CD4-positive, alpha-beta T cell treated with Interleukin-4 for 1 hour (primary cell): ENCODE measurements around the gene GMDS.

ENCODE experiments used
- DNase-seq, 2 donors: peaks; one replicate each; pipeline ENCODE4 v3.0.0-alpha.2; 2020 to 2022

Gene GMDS

GRCh38 chr6:1663511-1663910 lies 581.9 kb downstream of the GMDS start:
- no peak for DNase-seq

- no peak for DNase-seq
These were observed 582.9 kb downstream of the GMDS start for GRCh38 chr6:1662534-1662933.

- DNase-seq, result no peak
These were observed 585.6 kb downstream of the GMDS start for GRCh38 chr6:1659816-1660215.

- no peak for DNase-seq
These were observed 587.0 kb downstream of the GMDS start for GRCh38 chr6:1658212-1659005.

GRCh38 chr6:1657771-1658165 lies 587.6 kb downstream of the GMDS start:
- DNase-seq, result no peak

- no peak for DNase-seq
These were observed 588.2 kb downstream of the GMDS start for GRCh38 chr6:1657116-1657770.

- no peak for DNase-seq
These were observed 591.4 kb downstream of the GMDS start for GRCh38 chr6:1654054-1654453.

GRCh38 chr6:1652842-1653241 lies 592.6 kb downstream of the GMDS start:
- no peak for DNase-seq

GRCh38 chr6:1651362-1651761 lies 594.0 kb downstream of the GMDS start:
- DNase-seq, result no peak

- DNase-seq, result no peak
These were observed 599.8 kb downstream of the GMDS start for GRCh38 chr6:1645466-1646185.

- no peak for DNase-seq
These were observed 600.8 kb downstream of the GMDS start for GRCh38 chr6:1644516-1645060.

GRCh38 chr6:1643830-1644445 lies 601.5 kb downstream of the GMDS start:
- DNase-seq, result no peak

- no peak for DNase-seq
These were observed 602.3 kb downstream of the GMDS start for GRCh38 chr6:1643111-1643510.

- DNase-seq, result no peak
These were observed 604.0 kb downstream of the GMDS start for GRCh38 chr6:1641343-1641885.

GRCh38 chr6:1640476-1640875 lies 604.9 kb downstream of the GMDS start:
- DNase-seq, result no peak

GRCh38 chr6:1639430-1639829 lies 606.0 kb downstream of the GMDS start:
- DNase-seq, result no peak

GRCh38 chr6:1636971-1637871 lies 608.2 kb downstream of the GMDS start:
- DNase-seq, result no peak

GRCh38 chr6:1636272-1636825 lies 609.1 kb downstream of the GMDS start:
- DNase-seq, result no peak

GRCh38 chr6:1635305-1636010 lies 609.9 kb downstream of the GMDS start:
- DNase-seq, result no peak

GRCh38 chr6:1634081-1634480 lies 611.3 kb downstream of the GMDS start:
- DNase-seq, result no peak
